ENCODE data around the gene ZNF101. TPM values are rescaled to one million over a fixed set of nuclear protein-coding genes. Genes with fewer than 3 reads are reported as not detected.
"Not testable (repeated sequence)": the region's sequence is repeated elsewhere in the genome, so short reads cannot be mapped to it uniquely, and the experiment has no call there.

The ZNF101 gene
- polyA plus RNA-seq, 3 donors: 2.9 to 5.1 (median 3.1) TPM

GRCh38 chr19:19686580-19686979, 17.9 kb downstream of the ZNF101 start:
- 96 to 99% (median 97%) methylated on average over 6 of the region's 6 CpGs for WGBS, 3 donors
- H3K27ac ChIP-seq (ENCODE audit: low read depth, low read length): no peak overlapping the region

GRCh38 chr19:19687090-19687489, 18.5 kb downstream of the ZNF101 start:
- no peak overlapping the region for H3K27ac ChIP-seq (ENCODE audit: low read depth, low read length)
- 97 to 100% (median 98%) methylated on average over 3 of the region's 3 CpGs for WGBS, 3 donors

DNA sequence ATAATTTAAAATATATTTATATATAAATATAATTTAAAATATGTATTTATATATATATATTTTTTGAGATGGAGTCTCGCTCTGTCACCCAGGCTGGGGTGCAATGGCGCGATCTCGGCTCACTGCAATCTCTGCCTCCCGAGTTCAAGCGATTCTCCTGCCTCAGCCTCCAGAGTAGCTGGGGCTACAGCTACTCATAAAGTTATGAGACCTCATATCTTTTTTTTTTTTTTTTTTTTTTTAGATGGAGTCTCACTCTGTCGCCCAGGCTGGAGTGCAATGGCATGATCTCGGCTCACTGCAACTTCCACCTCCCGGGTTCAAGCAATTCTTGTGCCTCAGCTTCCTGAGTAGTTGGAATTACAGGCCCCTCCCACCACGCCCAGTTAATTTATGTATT, 20.4 kb downstream of the ZNF101 start:
- H3K27ac ChIP-seq (ENCODE audit: low read depth, low read length): not testable (repeated sequence)
- 98 to 99% (median 98%) methylated on average over 10 of the region's 10 CpGs for WGBS, 3 donors

GRCh38 chr19:19691683-19692082, 23.0 kb downstream of the ZNF101 start:
- no peak overlapping the region for H3K27ac ChIP-seq (ENCODE audit: low read depth, low read length)
- 86 to 93% (median 90%) methylated on average over 10 of the region's 10 CpGs for WGBS, 3 donors

GRCh38 chr19:19696386-19696785, 27.7 kb downstream of the ZNF101 start:
- no peak overlapping the region for H3K27ac ChIP-seq (ENCODE audit: low read depth, low read length)
- 76 to 84% (median 78%) methylated on average over 2 of the region's 2 CpGs for WGBS, 3 donors

GRCh38 chr19:19697589-19697988, 28.9 kb downstream of the ZNF101 start:
- WGBS, 3 donors: 82 to 93% (median 90%) methylated on average over 5 of the region's 5 CpGs
- H3K27ac ChIP-seq (ENCODE audit: low read depth, low read length): no peak overlapping the region

DNA sequence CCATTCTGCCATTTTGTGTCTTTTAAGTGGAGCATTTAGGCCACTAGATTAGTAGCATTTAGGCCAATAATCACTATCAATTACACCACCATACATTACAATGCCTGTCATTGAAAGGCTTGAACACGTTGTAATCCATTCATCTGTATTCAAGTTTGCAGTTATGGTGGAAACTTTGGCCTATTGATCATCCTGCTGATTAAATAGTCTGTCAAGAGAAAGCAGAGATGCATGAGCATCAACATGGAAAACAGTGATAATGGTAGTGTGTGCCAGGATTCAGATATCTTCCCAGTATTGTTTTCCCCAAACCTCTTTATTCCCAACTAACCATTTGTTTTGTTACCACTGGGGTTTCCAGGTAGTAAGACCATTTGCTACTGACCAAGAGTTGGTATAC, 31.9 kb downstream of the ZNF101 start:
- WGBS, 3 donors: 86 to 100% (median 97%) methylated on average over 1 of the region's 1 CpG

GRCh38 chr19:19704836-19705235, 36.2 kb downstream of the ZNF101 start:
- 85 to 92% (median 91%) methylated on average over 5 to 6 of the region's 6 CpGs for WGBS, 3 donors
- H3K27ac ChIP-seq (ENCODE audit: low read depth, low read length): no peak overlapping the region

More for the DNA sequence above, 31.9 kb downstream of the ZNF101 start:
- not testable (repeated sequence) for H3K27ac ChIP-seq (ENCODE audit: low read depth, low read length)

DNA sequence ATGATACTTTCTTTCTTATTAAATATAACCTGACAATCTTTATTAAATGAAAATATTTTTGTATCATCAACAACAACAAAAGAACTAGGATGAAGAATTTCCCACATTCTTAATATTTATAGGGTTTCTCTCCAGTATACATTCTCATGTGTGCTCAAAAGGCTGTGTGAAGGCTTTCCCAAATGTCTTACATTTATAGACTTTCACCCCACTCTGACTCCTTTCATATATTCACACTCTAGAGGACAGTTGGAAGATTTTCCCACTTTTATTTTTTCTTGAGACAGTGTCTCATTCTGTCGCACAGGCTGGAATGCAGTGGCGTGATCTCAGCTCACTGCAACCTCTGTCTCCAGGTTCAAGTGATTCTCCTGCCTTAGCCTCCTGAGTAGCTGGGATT, 41.9 kb downstream of the ZNF101 start:
- no peak overlapping the region for H3K27ac ChIP-seq (ENCODE audit: low read depth, low read length)
- 99 to 100% (median 99%) methylated on average over 2 of the region's 2 CpGs for WGBS, 3 donors

DNA sequence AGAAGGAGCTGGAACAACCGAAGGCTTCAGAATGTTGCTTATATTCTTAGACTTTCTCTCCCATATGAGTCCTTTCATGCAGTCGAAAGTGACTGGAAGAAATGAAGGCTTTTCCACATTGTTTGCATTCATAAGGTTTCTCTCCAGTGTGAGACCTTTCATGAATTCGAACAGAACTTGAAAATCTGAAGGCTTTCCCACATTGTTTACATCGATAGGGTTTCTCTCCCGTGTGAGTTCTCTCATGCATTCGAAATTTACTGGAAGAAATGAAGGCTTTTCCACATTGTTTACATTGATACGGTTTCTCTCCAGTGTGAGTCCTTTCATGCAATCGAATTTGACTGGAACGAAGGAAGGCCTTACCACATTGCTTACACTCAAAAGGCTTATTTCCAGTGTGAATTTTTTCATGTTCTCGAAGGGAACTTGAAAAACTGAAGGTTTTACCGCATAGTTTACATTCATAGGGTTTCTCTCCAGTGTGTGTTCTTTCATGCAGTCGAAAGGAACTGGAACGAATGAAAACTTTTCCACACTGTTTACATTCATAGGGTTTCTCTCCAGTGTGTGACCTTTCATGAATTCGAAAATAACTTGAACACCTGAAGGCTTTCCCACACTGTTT, 42.8 kb downstream of the ZNF101 start:
- WGBS, 3 donors: 97 to 98% (median 98%) methylated on average over 14 of the region's 14 CpGs
- no peak overlapping the region for H3K27ac ChIP-seq (ENCODE audit: low read depth, low read length)

DNA sequence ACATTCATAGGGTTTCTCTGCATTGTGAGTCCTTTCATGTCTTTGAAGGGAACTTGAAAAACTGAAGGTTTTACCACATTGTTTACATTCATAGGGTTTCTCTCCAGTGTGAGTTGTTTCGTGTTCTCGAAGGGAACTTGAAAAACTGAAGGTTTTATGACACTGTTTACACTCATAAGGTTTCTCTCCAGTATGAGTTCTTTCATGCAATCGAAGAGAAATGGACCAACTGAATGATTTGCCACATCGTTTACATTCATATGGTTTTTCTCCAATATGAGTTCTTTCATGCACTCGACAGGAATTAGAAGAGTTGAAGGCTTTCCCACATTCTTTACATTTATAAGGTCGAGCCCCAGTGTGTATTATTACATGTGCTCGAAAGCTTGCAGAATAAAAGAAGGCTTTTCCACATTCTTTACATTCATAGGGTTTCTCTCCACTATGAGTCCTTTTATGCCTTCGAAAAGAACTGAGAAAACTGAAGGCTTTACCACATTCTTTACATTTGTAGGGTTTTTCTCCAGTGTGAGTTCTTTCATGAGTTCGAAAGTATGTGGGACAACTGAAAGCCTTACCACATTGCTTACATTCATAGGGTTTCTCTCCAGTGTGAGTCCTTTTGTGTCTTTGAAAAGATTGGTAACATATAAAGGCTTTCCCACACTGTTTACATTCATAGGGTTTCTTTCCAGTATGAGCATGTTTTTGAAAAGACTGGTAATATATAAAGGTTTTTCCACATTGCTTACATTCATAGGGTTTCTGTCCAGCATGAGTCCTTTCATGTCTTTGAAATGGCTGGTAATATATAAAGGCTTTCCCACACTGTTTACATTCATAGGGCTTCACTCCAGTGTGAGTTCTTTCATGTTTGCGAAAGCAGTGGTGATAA, 43.5 kb downstream of the ZNF101 start:
- WGBS, 3 donors: 98 to 99% (median 98%) methylated on average over 10 of the region's 10 CpGs
- no peak overlapping the region for H3K27ac ChIP-seq (ENCODE audit: low read depth, low read length)

DNA sequence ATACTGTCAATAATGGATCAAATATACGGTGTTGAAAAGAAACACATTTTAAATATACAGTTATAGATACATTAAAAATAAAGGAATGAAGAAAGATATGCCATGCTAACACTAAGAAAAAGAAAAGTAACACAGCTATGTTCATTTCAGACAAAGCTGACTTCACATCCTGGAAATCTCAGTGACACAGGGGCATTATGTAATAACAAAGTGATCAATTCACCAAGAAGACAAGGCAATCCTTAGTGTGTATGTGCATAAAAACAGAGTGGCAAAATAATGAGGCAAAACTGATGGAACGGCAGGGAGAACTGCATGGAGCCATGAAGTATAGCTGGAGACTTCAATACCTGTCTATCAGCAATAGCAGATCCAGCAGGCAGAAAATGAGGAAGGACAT, 51.2 kb downstream of the ZNF101 start:
- 97 to 100% (median 100%) methylated on average over 2 of the region's 2 CpGs for WGBS, 3 donors
- H3K27ac ChIP-seq (ENCODE audit: low read depth, low read length): no peak overlapping the region

DNA sequence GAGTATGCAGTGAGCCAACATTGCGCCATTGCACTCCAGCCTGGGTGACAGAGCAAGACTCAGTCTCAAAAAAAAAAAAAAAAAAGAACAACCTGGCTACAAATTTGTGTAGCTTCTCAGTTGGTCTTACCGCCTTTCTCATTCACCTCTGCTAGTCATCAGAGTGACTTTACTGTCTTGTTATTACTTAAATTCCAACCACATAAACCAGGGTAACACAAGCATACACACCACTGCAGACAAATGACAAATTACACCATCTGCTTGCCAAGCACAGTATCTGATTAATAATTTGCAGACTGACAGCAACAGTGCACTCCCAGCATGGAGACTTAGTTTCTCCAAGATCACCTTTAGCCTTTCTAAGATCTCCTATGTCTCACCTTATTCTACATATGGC, 53.3 kb downstream of the ZNF101 start:
- WGBS, 3 donors: 98 to 100% (median 98%) methylated on average over 2 of the region's 2 CpGs
- no peak overlapping the region for H3K27ac ChIP-seq (ENCODE audit: low read depth, low read length)

DNA sequence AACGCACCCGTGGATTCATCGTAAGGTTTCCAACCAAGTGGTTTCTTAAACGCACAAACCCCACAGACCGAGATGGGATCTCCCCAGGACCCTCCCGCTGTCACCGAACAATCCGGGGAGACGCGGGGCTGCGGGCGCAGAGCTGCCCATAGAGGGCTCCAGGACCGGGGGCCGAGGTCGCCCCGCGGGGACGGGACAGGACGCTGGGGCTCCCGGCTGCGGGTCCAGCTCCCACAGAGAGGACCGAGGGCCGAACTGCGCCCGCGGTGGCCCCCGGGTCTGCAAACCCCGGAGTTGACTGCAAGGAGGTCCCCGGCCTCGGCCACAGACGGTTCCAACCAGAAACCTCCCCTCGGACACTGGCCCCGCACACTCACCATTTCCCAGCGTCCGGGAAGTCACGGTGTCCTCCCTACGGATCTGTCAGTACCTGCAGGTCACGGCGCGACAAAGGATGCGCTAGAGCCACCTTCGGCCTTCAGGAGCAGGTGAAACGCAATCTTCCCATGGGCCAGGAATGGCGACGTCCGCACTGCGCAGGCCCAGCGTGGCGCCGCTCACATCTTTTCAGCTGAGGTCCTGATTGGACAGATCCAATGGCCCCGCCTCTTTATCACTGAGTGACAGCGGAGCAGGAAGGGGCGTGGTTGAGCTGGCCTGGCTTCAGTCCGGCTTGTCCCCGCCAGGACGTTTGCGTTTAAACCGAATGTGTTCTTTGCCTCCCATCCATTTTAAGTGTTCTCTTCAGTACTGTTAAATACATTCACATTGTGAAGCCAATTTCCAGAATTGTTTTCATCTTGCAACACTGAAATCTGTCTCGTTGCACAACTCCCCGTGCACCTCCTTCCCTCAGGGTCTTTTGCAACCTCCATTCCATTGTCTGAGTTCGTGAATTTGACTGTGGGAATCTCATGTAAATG, 64.2 kb downstream of the ZNF101 start, which contains the start of gene ZNF14:
ZNF14 (minus strand) TSS at position 534 of the 923 bp plus-strand sequence; CDS start at position 380, 154 bp downstream.
- 0 to 1% (median 1%) methylated on average over 61 of the region's 61 CpGs for WGBS, 3 donors
- H3K27ac ChIP-seq (ENCODE audit: low read depth, low read length): no peak within 1 kb of the TSS

Other genes with a start within 250 kb of the ZNF101 start
- gene TSSK6, start 153.3 kb upstream of the ZNF101 start, polyA plus RNA-seq: 1 to 10 TPM in 2 of 3 donors, under 1 TPM in 1; 0.82 to 1.2 (median 1.1) TPM
- 100 to 1,000 TPM; 169 to 404 (median 248) TPM for gene NDUFA13, start 152.6 kb upstream of the ZNF101 start, polyA plus RNA-seq
- gene YJEFN3, start 139.9 kb upstream of the ZNF101 start, polyA plus RNA-seq: 1 to 10 TPM; 3.7 to 4.9 (median 4.5) TPM
- under 1 TPM in 2 of 3 donors, not detected in 1; 0.03 to 0.49 TPM for gene CILP2, start 130.6 kb upstream of the ZNF101 start, polyA plus RNA-seq
- 1 to 10 TPM in 1 of 3 donors, under 1 TPM in 2; 0.34 to 1.6 (median 0.86) TPM for gene PBX4, start 50.2 kb upstream of the ZNF101 start, polyA plus RNA-seq
- gene LPAR2, start 40.6 kb upstream of the ZNF101 start, polyA plus RNA-seq: 10 to 100 TPM in 2 of 3 donors, 1 to 10 TPM in 1; 3.0 to 18.4 (median 12.6) TPM
- 10 to 100 TPM in 1 of 3 donors, 1 to 10 TPM in 2; 4.9 to 10.7 (median 6.6) TPM for gene GMIP, start 25.2 kb upstream of the ZNF101 start, polyA plus RNA-seq
- gene ATP13A1, start 5.2 kb upstream of the ZNF101 start, polyA plus RNA-seq: 10 to 100 TPM; 14.5 to 30.3 (median 24.5) TPM
- 1 to 10 TPM; 1.3 to 2.2 (median 1.8) TPM for gene ZNF14, start 64.3 kb downstream of the ZNF101 start, polyA plus RNA-seq
- gene ZNF506, start 152.9 kb downstream of the ZNF101 start, polyA plus RNA-seq: 10 to 100 TPM in 1 of 3 donors, 1 to 10 TPM in 2; 5.2 to 11.9 (median 5.4) TPM
- gene ZNF253, start 197.0 kb downstream of the ZNF101 start, polyA plus RNA-seq: 1 to 10 TPM; 2.1 to 3.2 (median 2.3) TPM
- 1 to 10 TPM; 1.3 to 5.0 (median 1.7) TPM for gene ZNF93, start 232.1 kb downstream of the ZNF101 start, polyA plus RNA-seq